Heart left ventricle (tissue), 13 donors: ENCODE data around the gene TDRD1.

Experiments used
- POLR2A ChIP-seq, 2 donors: fragments of 450-650 bp; IDR thresholded peaks; one replicate each; pipeline ENCODE4 v1.6.1; 2017; ENCODE audit warnings: antibody characterized with exemption in 2 of 2, mild to moderate bottlenecking in 2 of 2, moderate library complexity in 2 of 2
- TF ChIP-seq, protein P1 (sequence below), 12 donors: fragments of 200-600 bp; sonication (generic) in 4 of 12; IDR thresholded peaks; one replicate each; pipeline versions ENCODE4 v1.5.0 to v1.8.0; 2018 to 2022; ENCODE audit warnings: antibody characterized with exemption in 12 of 12, mild to moderate bottlenecking in 5 of 12
- donor health status: ischemic (EF 13 %, LVEDD 7.1; RV severe dilation, severe dysfunction).
- donor health status: DM: no; HTN: yes; CAD: no.
- donor health status: DM: no; HTN: no; CAD: no.
- donor health status: ischemic (EF 25% LVEDD 6.9; RV normal size, moderate dysfunction).
- donor health status: ischemic (EF 25% LVEDD 5.7; RV mildly dilated, moderate dysfunction).
- donor health status: ischemic (EF 35%, LVEDD 5.7; RV mildly dilated, moderate dysfunction).
- donor health status: nonischemic (EF 11% LVEDD 7.7; RV severe dilation, severe dysfunction).
- donor health status: DM: yes; HTN: yes; CAD: no.
- donor health status: PGD.
- donor health status: ischemic (EF 29% LVEDD 5.4; RV normal size, mild dysfunction).
- donor health status: nonischemic (EF 23%, LVEDD 6.1; RV moderate dilation, normal function).

DNA sequence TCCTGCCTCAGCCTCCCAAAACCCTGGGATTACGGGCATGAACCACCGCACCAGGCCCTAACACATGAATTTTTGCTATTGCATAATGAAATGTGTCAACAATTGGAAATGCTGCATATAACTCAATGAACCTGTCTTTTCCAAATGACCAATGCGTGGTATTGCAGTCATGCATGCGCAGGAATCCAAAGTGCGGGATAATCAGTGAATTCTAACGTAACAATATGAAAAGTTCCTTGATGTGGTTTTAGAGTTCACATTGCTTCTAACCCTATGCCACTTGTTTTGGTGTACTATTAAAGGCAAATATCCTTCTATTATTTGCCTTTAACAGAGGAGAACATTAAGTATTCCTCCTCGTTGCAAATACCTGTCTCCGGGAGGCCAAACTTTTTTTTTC, 10.5 kb downstream of the TDRD1 start:
- TF ChIP-seq POLR2A (IDR thresholded peaks at IDR 0.05): no peak
- TF ChIP-seq, protein P1, sequence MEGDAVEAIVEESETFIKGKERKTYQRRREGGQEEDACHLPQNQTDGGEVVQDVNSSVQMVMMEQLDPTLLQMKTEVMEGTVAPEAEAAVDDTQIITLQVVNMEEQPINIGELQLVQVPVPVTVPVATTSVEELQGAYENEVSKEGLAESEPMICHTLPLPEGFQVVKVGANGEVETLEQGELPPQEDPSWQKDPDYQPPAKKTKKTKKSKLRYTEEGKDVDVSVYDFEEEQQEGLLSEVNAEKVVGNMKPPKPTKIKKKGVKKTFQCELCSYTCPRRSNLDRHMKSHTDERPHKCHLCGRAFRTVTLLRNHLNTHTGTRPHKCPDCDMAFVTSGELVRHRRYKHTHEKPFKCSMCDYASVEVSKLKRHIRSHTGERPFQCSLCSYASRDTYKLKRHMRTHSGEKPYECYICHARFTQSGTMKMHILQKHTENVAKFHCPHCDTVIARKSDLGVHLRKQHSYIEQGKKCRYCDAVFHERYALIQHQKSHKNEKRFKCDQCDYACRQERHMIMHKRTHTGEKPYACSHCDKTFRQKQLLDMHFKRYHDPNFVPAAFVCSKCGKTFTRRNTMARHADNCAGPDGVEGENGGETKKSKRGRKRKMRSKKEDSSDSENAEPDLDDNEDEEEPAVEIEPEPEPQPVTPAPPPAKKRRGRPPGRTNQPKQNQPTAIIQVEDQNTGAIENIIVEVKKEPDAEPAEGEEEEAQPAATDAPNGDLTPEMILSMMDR (IDR thresholded peaks at IDR 0.05): no peak
